GM18861 (cell line): ENCODE measurements around the gene PPP4R3B.

Experiments
- ATAC-seq: cut with Tn5 transposase; IDR thresholded peaks from one replicate; pipeline ENCODE4 v1.9.1; 2021; ENCODE audit not compliant: unreplicated experiment

PPP4R3B gene

GRCh38 chr2:55519938-55520885 is 97.2 kb downstream of the PPP4R3B start:
- peak; percentile 2 for ATAC-seq

GRCh38 chr2:55518841-55519165 is 98.6 kb downstream of the PPP4R3B start:
- no peak for ATAC-seq

GRCh38 chr2:55511508-55512124 is 105.8 kb downstream of the PPP4R3B start:
- no peak for ATAC-seq

- ATAC-seq = no peak
Measured at GRCh38 chr2:55502590-55503141, 114.8 kb downstream of the PPP4R3B start.

GRCh38 chr2:55500025-55500424 is 117.4 kb downstream of the PPP4R3B start:
- ATAC-seq = no peak

GRCh38 chr2:55498582-55498981 is 118.8 kb downstream of the PPP4R3B start:
- no peak for ATAC-seq
